Fibroblast of skin of right biceps (primary cell): Measurements from ENCODE around the gene RASGRP3.
"Not testable (repeated sequence)": the region's sequence is repeated elsewhere in the genome, so short reads cannot be mapped to it uniquely, and the experiment has no call there.

Experiments
- DNase-seq: peaks from one replicate; pipeline ENCODE4 v3.0.0-alpha.2; 2013

RASGRP3 gene

DNA sequence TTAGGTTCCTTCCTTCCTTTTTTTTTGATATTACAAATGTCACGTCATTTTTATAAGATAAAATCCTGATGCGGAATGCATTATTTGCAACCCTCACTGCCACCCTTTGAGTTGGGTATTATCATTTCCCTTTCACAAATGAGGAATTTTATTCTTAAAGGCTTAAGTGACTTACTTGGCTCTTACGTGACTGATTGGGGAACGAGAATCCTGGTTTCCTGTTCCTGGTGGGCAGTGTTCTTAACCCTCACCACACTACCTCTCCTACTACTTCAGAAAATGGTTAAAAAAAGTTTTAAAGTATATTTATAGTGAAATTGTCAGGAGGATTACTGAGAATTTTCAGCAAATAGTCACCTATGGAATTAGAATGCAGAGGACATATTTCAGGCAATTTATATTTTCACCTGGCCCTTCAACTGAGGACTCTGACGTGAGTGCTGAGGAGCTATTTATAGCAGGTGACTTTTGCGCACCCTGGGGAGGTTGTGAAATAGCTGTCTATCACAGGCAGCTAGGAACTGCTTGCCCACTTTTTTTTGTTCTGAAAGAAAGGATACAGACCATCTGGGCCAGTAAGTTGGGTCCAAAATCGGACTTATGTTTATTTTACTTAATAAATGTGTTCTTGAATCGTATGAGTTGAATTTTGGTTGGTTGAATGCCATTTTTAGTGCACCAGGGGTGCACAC is 18.7 kb upstream of the RASGRP3 start:
- DNase-seq = no peak

DNA sequence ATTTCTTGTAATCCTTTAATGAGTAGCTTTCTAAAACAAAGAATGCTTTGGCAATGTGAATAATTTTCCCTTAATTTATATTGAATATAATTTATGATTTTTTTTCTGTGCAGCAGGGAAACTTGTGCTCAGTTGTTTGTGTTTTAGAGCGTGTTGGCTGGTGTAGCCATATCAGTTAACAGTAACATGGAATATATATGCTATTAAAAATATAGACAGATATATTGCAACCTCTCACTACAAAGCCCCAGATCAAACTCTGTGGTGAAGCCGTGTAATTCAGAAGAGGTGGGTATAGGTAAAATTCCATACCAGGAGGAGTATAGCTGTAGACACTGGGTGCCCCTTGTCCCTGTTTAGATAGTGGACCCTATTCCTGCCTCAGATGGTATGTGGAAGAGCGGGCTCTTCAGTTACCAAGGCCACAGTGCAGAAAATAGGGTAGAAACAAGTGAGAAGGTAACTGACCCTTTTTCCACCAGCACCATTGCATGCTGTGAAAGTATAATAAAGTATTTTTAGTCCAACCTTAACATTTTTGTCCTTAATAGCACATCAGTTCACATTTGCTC is 18.1 kb upstream of the RASGRP3 start:
- no peak for DNase-seq

DNA sequence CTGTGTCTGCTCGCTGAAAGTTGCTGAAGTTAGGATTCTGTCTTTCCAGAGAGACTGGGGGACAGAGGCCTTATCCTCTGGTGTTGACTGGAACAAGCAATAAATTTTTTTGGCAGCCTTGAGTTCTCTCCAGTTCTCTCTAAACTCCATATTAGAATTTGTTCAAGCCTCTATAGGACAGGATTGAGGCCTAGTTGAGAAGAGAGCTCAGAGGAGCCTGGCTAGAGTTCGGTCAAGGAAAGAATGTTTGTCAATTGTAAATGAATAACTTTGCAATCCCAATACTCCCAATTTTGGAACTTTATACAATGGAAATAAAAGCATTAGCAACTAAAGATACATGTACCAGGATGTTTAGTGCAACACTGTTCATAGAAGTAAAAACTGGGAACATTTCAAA is 16.7 kb upstream of the RASGRP3 start:
- DNase-seq = no peak

DNA sequence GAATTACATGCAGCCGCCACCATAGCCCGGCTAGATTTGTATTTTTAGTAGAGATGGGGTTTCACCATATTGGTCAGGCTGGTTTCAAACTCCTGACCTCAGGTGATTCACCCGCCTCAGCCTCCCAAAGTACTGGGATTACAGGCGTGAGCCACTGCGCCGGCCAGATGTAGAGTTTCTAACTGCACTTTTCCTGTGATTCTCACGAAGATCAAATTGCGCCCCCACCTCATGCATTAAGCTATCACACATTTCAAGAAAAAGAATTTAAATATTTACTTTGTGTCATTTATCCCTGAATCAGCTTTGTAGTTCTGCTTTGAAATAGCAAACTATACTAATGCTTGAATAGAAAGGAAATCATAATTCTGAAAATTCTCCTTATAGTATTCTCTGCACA is 13.9 kb upstream of the RASGRP3 start:
- DNase-seq = not testable (repeated sequence)

DNA sequence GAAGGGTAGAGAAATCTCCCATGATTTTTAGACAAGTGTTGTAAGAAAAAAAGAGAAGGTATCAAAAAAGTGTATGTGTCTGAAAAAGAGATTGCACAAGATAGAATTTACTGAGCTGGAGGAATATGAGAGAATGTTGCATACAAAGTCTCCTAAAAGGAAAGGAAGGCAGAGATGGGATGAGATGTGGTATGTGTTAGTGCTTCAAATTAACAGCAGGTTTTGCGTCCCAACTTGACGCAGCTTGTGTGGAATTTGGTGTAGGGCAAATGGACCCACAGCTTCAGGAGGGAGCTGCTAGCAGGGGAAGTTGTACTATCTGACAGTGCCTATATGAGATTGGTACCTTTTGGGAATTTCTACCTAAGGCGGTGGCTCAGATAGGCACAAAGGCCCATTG is 9.0 kb upstream of the RASGRP3 start:
- no peak for DNase-seq

DNA sequence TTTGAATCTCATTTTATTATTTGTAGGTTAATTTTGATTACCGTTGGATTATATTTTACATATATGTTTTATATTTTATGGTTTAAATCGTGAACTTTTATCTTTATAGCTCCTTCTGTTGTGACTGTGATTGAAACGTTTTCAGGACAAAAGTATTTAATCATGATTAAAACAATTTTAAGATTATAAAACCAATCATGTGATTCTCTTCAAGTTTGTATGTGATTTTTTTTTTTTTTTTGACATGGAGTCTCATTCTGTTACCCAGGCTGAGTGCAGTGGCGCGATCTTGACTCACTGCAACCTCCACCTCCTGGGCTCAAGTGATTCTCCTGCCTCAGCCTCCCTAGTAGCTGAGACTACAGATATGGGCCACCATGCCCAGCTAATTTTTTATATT is 7.2 kb upstream of the RASGRP3 start:
- DNase-seq = no peak

DNA sequence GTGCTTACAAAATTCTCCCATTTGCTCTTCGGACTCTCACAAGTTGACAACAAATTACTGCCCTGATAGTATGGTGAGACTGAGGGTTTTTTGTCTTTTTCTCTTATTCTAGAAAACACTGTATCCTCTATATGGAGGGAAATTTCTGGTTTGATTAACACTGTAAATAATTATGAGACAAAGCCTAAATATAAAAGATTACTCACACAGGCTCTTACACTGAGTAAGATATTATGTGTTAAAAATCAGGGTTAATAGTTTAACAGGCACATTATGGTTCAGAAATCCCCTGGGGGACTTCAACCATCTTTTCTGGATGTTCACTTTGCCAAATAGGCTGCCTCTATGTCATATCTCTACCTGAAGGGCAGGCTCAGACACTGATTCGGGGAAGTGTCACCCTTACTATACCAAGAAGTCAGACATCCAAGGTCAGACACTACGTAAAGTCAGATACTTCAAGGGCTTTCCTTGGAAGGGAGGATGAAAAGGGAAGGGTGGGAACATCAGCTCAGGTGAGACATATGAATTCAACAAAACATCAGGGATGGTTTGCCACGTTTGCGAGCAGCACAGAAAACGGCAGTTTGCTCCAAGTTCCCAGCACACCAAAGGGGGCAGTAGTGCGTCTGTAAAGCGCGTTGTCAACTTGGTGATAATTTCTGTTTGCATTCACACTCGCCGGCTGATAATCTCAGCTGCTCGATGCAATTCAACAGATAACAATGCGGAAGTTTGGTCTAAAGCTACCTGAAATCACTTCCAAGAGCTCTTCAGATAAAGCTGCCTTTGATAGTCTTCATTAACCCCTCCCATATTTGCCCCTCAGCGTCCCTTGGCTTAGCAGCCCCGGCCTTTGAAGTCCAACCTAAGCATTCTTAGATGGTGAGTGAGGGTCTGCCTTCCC is 972 bp upstream of the RASGRP3 start:
- peak; percentile 76 for DNase-seq

DNA sequence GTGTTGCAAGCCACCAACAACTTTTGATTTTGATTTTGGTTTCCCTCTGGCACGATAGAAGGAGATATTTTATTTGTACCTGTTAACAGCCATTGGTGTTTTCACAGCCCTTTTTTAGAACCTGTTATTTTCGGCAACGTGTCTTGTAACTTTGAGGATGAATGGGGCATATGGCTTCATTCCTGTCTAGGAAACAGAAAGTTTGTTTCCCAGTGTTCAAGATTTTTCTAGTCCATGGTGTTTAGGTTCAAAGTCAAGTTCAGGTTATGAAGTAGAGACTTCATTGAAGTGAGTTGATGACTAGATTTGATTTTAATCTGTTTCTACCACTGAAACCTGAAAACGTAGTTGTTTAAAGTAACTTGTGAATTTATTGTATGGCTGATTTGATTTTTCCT is 343 bp downstream of the RASGRP3 start:
- DNase-seq = no peak

DNA sequence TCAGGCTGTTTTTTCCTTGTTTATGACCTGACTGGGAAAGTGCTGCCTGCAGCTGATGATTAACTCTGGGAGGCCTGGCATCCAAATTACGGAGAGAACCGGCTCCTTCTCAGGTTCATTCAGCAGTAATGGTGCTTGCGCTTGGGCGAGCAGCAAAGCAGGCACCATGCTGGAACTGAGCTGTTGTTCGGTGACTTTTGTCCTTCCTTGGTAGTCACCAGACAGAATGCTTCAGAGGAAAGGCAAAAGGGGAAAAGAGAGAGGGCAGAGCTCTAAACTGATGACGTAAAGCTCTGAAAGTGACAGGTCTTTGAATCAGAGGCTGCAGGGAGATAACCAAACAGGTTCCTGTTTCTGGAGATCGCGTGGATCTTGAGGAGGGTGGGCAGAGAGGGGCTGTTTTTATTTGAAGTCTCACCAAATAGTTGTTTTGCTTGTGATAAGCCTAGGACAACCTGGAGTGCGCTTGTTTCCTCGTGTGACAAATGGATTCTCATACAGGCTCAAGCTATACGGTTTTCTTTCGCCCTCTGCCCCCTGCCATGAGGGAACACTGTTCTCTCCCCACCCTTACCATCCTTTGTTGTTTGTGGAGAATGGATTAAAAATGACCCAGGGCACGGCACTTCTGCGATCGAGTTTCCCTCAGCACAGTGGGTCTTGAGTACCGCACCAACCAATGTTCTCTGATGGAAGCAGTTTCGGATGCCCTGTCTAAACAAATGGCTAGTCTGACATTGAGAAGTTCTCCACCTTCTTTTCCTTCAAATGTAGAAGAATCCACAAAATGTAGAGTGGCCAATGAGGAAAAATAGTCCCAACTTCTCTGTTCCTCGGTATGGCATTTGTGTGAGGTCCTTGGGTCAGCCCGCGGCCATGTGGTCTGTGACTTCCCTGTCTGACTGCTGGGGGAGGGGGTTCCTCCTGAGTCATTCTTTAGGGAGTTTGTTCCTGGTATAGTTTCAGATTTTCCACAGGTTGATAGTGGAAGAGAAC is 1.3 kb downstream of the RASGRP3 start:
- no peak for DNase-seq

DNA sequence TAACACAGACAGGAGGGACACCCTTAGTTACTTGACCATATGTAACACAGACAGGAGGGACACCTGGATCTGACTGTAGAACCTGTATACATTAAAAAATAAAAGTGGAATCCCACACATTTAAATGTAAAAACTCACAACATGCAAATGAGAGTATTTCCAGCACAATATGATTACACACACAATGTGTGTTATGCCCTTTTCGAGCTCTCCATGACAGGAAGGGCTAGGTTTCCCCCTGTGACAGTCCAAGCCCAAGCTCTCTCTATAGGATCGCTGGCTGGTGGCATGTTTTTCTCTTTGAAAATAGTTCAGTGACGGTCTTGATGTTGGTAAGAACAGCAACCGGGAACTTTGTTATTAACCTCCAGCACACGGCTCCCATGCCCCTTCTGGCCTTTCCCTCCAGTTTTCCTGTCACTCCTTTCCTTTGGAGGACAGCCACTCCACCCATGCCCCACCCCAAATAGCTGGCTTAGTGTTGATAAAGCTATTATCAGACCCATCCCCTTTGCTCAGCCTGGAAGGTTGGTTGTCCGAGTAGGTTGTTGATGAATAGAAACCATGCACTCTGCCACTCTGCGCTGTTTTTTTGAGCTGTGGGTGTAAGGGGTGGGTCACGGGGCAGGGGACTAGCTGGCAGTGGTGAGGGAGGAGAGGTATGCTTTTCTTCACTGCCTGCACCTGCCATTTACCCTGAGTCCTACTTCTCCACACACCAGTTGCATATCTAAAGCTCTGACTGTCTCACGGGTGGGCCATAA is 2.7 kb downstream of the RASGRP3 start:
- DNase-seq = no peak

DNA sequence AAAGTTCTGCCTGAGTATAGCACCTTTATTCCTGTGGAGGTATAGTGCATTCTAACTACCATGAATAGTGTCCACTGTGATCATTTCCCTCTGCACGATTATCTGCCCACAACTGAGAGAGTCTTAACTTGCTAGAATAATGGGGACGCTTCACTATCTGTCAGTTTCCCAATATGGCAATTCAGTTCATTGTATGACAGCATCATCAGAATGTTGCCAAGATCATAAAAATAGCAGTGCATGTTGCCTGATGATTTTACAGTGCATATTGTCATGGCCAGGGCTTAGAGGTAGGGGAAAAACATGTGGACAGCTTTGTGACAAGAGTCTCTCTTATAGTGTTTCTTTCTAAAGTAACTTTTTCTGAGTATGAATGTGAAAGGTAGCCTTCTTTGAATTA is 6.1 kb downstream of the RASGRP3 start:
- DNase-seq = no peak

DNA sequence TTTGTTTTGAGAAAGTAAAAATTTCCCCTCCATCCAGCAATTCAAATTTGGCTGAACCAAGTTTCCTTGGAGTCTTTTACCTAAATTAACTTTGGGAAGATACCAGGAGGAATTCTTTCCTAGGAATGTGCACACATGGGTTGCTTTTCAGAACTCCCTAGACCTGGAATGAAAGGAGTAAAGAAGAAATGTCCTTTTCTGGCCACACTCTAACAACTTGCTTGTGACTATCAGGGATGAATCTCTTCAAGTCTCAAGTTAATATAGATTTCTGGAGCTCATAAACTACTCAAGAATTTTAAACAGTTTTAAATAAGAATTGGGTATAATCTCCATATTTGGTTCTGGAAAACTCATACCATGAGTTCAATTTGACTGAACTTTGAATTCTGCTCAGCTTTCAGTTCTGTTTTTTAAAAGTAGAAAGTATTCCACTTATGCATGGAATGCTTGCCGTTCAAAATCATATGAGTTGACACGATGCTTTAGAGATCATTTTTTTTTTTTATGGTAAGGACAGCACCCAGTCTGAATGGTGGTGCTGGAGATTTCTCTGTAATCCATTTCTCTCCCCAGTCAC is 7.7 kb downstream of the RASGRP3 start:
- peak; percentile 57 for DNase-seq

DNA sequence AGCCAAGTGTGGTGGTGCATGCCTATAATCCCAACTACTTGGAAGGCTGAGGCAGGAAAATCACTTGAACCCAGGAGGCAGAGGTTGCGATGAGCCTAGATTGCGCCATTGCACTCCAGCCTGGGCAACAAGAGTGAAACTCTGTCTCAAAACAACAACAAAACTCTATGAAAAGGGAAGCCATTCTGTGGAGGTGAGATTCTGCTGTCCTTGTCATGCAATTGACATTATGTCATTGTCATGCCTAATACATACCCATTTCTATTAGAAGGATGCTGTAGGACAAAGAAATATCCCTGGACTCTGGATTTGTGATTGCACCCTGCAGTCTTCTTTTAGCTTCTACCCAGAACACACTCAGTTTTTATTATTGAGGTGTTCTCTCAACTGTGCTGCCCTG is 8.6 kb downstream of the RASGRP3 start:
- no peak for DNase-seq

DNA sequence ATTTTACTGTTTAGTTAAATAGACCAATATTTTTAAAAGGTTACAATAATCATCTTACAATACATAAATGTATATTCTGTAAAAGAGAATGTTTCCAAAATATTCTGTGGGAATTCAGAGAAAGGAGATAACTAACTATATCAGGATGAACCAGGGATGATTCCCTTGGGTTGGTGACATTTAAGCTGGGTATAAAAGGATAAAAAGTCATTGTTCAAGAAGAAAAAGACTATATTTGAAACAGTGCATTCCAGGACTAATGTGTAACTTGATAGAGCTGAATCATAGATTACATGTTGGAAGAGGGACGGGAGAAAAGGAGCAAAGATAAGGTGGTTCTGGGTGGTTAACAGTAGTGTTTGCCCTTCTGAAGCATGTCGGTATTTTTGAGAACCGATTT is 10.1 kb downstream of the RASGRP3 start:
- DNase-seq = no peak

DNA sequence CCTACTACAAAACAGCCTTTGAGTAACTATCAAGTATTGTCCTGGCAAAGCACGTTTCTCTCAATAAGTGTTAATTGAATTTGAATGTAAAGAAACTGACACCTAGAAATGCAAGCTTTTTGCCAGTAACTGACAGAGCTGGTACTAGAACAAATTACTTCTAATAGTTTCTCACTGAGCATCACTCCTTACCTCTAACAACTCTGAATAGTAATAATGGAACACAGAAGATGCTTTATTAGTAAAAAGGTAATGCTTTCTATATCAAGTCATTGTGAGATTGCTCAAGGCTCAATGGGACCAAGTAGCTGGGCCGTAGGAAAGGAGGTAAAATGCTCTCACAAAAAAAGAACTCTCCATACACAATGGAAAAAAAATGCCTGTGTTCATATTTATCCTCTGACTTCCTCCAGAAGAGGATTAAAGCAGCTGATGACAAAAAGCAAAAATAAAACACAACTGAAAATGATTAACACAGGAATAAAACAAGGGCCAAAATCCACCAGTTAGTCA is 11.8 kb downstream of the RASGRP3 start:
- DNase-seq = no peak

DNA sequence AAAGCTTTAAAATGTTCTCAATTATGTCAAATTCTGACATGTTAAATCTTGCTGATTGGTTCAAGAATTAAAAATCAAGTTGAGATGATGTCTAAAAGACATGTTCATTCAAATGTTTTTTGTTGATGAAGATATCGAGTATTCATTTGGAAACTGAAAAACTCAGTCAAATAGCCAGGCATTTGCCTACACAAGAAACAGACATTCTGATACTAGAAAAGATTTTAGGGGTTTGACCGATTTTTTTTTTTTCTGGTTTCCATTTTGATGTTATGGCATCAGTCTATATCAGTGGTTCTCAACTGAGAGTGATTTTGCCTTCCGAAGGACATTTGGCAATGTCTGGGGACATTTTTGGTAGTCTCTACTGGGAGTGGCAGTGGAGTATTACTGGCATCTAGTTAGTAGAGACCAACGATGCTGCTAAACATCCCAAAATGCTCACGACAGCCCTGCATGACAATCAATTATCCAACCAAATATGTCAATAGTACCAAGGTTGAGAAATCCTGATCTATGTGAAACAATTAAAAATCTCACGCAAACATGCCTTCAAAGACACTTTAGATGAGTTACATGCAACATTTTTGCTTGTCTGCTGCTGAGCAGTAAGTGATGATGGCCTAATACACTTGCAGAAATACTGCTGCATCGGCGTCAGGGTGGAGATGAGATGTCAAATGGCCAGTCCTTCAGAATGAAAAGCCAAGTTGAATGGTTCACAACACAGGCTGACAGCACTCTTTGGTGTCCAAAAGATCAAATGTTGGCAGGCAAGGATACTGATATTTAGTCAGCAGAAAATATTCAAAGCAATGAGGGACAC is 12.5 kb downstream of the RASGRP3 start:
- DNase-seq = no peak

DNA sequence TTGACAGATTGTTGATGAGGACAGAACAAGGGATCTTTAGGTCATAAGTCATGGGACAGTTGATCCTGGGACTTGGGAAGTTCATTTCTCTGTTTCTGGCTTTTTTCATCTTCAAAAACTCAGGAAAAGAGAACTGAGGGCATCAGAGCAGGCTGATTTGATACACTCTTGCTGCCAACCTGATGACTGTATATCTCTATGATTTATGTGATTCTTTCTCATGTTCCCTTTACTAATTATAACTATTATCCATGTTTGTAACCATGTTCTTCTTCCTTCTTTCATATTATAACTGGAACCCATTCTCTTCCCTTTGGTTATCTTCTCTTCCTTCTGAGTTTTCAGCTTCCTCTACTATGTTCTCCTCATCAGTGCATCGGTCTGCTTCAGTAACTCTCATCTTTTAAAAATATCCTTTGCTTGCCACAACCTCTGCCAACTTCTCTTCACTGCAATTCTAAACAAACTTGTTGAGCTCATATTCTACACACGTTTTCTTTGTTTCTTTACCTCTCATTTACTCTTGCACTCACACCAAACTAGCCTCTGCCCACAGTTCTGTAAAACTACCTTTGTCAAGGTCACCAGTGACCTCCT is 13.5 kb downstream of the RASGRP3 start:
- DNase-seq = no peak

DNA sequence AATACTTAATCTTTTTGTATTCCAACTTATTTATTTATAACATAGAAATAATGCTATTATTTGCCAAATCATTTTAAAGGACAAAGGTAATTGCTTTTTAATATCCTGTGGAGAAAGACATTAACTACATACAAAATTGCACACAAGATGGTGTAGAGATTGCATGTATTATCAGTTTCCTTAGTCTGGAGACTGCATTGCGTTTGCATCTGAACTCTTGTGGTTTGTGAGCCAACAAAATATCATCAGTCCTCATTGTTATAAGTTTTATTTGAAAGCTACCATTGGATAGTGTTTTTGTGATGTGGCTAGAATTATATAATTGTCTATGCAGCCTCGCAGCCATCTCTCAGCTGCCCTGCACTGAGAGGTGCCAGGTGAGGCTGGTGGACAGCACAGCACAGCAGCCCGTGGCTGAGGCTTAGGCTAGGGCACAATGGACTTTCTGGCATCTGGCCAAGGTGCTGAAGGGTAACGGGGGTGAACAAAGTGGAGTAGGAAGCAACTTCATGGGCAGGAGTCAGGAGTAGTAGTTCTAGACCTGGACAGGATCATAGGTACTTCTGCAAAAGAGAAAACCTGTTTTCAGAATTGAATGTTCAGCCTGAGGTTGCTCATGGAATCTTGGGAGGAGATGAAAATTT is 15.1 kb downstream of the RASGRP3 start:
- no peak for DNase-seq

DNA sequence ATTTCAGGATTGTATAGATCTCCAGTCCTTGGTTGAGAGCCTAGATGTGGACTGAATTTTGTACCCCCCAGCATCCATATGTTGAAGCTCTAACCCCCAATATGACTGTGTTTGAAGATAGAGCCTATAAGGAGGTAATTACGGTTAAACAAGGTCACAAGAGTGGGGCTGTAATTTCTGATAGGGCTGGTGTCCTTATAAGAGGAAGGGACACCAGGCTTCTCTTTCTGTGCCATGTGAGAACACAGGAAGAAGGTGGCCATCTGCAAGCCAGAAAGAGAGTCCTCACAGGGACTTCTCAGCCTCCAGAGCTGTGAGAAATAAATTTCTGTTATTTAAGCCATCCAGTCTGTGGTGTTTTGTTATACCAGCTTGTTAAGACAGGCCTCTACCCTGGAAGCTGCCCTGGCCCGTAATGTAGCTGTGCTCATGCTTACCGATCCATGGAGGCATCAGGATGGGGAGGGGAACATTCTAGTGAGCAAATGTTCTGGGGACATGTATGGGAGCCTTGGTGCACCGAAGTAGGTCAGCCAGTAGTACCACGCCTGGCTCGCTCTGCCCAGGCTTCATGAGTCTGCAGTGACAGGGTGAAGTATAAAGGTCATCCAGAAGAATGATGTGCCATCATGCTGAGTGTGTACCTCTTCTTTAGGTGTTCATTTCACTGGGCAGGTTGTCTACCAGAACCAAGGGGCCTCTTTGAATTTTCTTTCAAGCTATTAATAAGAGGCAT is 16.1 kb downstream of the RASGRP3 start:
- no peak for DNase-seq
